HepG2 (cell line): ENCODE results near the gene SYNE1. TPM values are rescaled to one million over a fixed set of nuclear protein-coding genes. Genes with fewer than 3 reads are reported as not detected.

Source experiments
- ARID5B ChIP-seq: IDR thresholded peaks from 2 replicates; pipeline ENCODE4 v1.4.0; 2020; ENCODE audit warnings: mild to moderate bottlenecking, missing genetic modification reagents
- DPF2 ChIP-seq: sonication (generic); formaldehyde crosslinking; IDR thresholded peaks from 2 replicates; pipeline ENCODE4 v1.4.0; 2020; ENCODE audit warnings: mild to moderate bottlenecking, low read depth, missing genetic modification reagents, borderline replicate concordance
- FOXJ3 ChIP-seq: sonication (generic); formaldehyde crosslinking; IDR thresholded peaks from 2 replicates; pipeline ENCODE4 v1.4.0; 2020; ENCODE audit warnings: missing genetic modification reagents, mild to moderate bottlenecking, borderline replicate concordance
- HHEX ChIP-seq: IDR thresholded peaks from 2 replicates; pipeline ENCODE4 v1.6.1; 2016; ENCODE audit warnings: control low read depth
- HMG20B ChIP-seq: conservative IDR thresholded peaks from 2 replicates; pipeline ENCODE4 v1.6.1; 2016; ENCODE audit warnings: missing genetic modification reagents, missing compliant biosample characterization
- HNRNPUL1 ChIP-seq: fragments of 200-400 bp; formaldehyde crosslinking; IDR thresholded peaks from 2 replicates; pipeline ENCODE4 v1.6.1; 2017; ENCODE audit warnings: low read depth, mild to moderate bottlenecking, low read length, moderate library complexity
- KAT2B ChIP-seq: fragments of 150-350 bp; IDR thresholded peaks from 2 replicates; pipeline ENCODE4 v1.6.1; 2014; ENCODE audit warnings: low read depth, low read length, borderline replicate concordance
- LCORL ChIP-seq, 2 experiments: fragments of 450-650 bp in 1 of 2; sonication (generic) in 1 of 2; formaldehyde crosslinking in 1 of 2; IDR thresholded peaks; 2 replicates each; pipeline versions ENCODE4 v1.5.0 to v1.6.1; 2017 to 2020; ENCODE audit warnings: antibody characterized with exemption in 1 of 2, missing genetic modification reagents in 1 of 2
- MAFF ChIP-seq: IDR thresholded peaks from 2 replicates; pipeline ENCODE4 v1.6.1; 2011; ENCODE audit warnings: low read depth, low read length, improper control_type of control experiment
- NFKBIZ ChIP-seq: IDR thresholded peaks from 2 replicates; pipeline ENCODE4 v1.6.1; 2018; ENCODE audit warnings: missing genetic modification reagents, missing compliant biosample characterization
- POGZ ChIP-seq: sonication (generic); formaldehyde crosslinking; IDR thresholded peaks from 2 replicates; pipeline ENCODE4 v1.4.0; 2020; ENCODE audit warnings: mild to moderate bottlenecking, missing genetic modification reagents
- SALL1 ChIP-seq: sonication (generic); formaldehyde crosslinking; IDR thresholded peaks from 2 replicates; pipeline ENCODE4 v1.8.0; 2022; ENCODE audit warnings: mild to moderate bottlenecking, missing genetic modification reagents
- SNAPC5 ChIP-seq: sonication (generic); formaldehyde crosslinking; IDR thresholded peaks from 2 replicates; pipeline ENCODE4 v1.8.1; 2023; ENCODE audit warnings: mild to moderate bottlenecking, missing genetic modification reagents, borderline replicate concordance
- TFAP4 ChIP-seq: sonication (generic); IDR thresholded peaks from 2 replicates; pipeline ENCODE4 v1.6.1; 2016; ENCODE audit warnings: low read depth, borderline replicate concordance
- ZNF431 ChIP-seq: sonication (generic); formaldehyde crosslinking; IDR thresholded peaks from 2 replicates; pipeline ENCODE4 v1.9.0; 2022; ENCODE audit warnings: missing genetic modification reagents, low read depth, mild to moderate bottlenecking, borderline replicate concordance
- ZNF512B ChIP-seq: sonication (generic); formaldehyde crosslinking; IDR thresholded peaks from 2 replicates; pipeline ENCODE4 v1.5.1; 2020; ENCODE audit warnings: missing genetic modification reagents, mild to moderate bottlenecking, borderline replicate concordance
- polyA plus RNA-seq, 8 experiments: library from polyadenylated mRNA; depleted of rRNA in 3 of 8; stranded (reverse) in 7 of 8; unstranded in 1 of 8; fragments of >200 nt; fragmentation: Illumina TruSeq in 4 of 8; extraction: Trizol in 4 of 8; gene quantifications; 2 replicates each; pipeline versions ENCODE4 v1.2.1 to v1.2.3, GENCODE V29; 2011 to 2016; ENCODE audit warnings: low read depth in 4 of 8, missing spikeins in 1 of 8, mixed read lengths in 1 of 8; ENCODE audit not compliant: insufficient read depth in 1 of 8
- total RNA-seq, 5 experiments: library from RNA; depleted of rRNA; stranded (reverse); fragments of >200 nt; fragmentation: Illumina TruSeq; extraction: Trizol; gene quantifications; 2 replicates each; pipeline ENCODE4 v1.2.3, GENCODE V29; 2016; ENCODE audit warnings: low read depth in 1 of 5

The SYNE1 gene
- total and polyA plus RNA-seq, 2 of the 13 experiments (the other 11 are each of a cell fraction or from before 2014, with no cell fraction given) = 5.5 to 15.9 TPM

- TF ChIP-seq KAT2B (peak; percentile 55; the same call in 1 of the 2 replicates), NFKBIZ (CRISPR knock-in tag) (0 out of 2 replicates have a peak, but pooled peaks have one; percentile 54), FOXJ3 (CRISPR knock-in tag) (peak; percentile 77; the same call in 1 of the 2 replicates), HMG20B (CRISPR knock-in tag) (peak; percentile 62; the same call in 1 of the 2 replicates), HHEX (CRISPR knock-in tag) (peak; percentile 92), LCORL (IDR thresholded peaks at IDR 0.05) (no peak), LCORL (CRISPR knock-in tag; IDR thresholded peaks at IDR 0.05) (peak; percentile 18; the same call in 1 of the 2 replicates), TFAP4 (peak; percentile 86), SNAPC5 (CRISPR knock-in tag) (no peak), POGZ (peak; percentile 43), MAFF (peak; percentile 10; the same call in 1 of the 2 replicates), ZNF431 (CRISPR knock-in tag) (no peak; the same call in 1 of the 2 replicates), ARID5B (peak; percentile 99), ZNF512B (no peak), SALL1 (peak; percentile 34; the same call in 1 of the 2 replicates), DPF2 (CRISPR knock-in tag) (0 out of 2 replicates have a peak, but pooled peaks have one; percentile 39), HNRNPUL1 (no peak)
Measured at GRCh38 chr6:152135755-152136448, 501.3 kb downstream of the SYNE1 start (continued).
